ENCODE data around the gene RPUSD4. TPM values are rescaled to one million over a fixed set of nuclear protein-coding genes. Genes with fewer than 3 reads are reported as not detected.

The RPUSD4 gene
- total RNA-seq, 1 experiment from 2014 or later, result 40.1 TPM

DNA sequence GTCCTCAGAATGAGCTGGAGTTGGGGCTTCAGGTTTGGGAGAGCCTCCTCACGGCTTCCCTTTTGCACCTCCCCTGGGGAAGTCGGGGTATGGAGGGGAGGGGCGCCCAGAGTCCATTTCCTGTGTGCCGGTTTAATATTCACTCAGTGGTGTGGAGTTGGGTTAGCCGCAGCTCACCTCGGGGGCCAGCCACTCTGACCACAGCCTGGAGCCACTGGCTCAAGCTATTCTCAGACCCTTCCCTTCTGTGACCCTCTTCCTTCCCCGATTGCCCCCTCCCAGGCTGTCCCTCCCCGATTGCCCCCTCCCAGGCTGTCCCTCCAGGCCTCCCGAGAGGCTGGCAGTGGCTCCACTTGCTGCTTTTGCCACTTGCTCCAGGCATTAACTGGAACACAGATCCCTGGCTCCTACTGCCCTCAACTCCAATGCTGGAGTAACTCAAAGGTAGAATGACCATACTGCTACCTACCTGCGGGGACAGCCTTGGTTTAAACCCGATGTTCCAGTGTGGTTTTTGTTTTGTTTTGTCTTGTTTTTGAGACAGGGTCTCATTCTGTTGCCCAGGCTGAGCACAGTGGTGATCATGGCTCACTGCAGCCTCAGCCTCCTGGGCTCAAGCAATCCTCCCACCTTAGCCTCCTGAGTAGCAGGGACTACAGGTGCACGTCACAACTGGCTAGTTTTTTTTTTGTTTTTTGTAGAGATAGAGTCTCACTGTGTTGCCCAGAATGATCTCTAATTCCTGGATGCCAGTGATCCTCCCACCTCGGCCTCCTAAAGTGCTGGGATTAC lies 29.3 kb downstream of the RPUSD4 start:
- Histone ChIP-seq H3K9ac (ENCODE audit: low read length) (no peak overlapping the region), H3K79me2 (ENCODE audit: insufficient read depth, low read length) (no peaks in the 10 kb centered on the region), H3K4me2 (ENCODE audit: low read length) (no peak overlapping the region), H3K9me2 (ENCODE audit: insufficient read depth) (no peaks in the 10 kb centered on the region), H3K27ac (ENCODE audit: low read depth, low read length) (no peak overlapping the region), H3K4me3 (replicated peaks in 1 of 2; ENCODE audit: low read depth in 1 of 2, low read length in 2 of 2) (no peak overlapping the region), H3K27me3 (ENCODE audit: insufficient read depth, low read length) (no peaks in the 10 kb centered on the region), H2AFZ (ENCODE audit: low read depth, low read length, poor library complexity, severe bottlenecking) (no peak overlapping the region), H4K20me1 (ENCODE audit: insufficient read depth) (no peaks in the 10 kb centered on the region), H3K4me1 (ENCODE audit: control insufficient read depth in 1 of 2, insufficient read depth in 2 of 2, low read length in 2 of 2) (no peaks in the 10 kb centered on the region), H3K9me3 (ENCODE audit: control insufficient read depth in 1 of 2, insufficient read depth in 1 of 2, low read depth in 1 of 2, low read length in 2 of 2) (no peaks in the 10 kb centered on the region), H3K36me3 (ENCODE audit: control insufficient read depth in 1 of 2, insufficient read depth in 2 of 2, low read length in 2 of 2) (no peaks in the 10 kb centered on the region)
- BruUV-seq (replicated peaks), result no TSS peak
- ChIA-PET CTCF (no interaction called here), RAD21 (ENCODE audit: low non-redundant PET in 1 of 2, low total read pairs in 2 of 2, uncharacterized antibody in 2 of 2, unreplicated experiment in 2 of 2) (no interaction called here), POLR2A (no interaction called here)
- TF ChIP-seq TCF7L2 (IDR thresholded peaks at IDR 0.05; ENCODE audit: borderline replicate concordance, extremely low read depth, insufficient read depth, insufficient read length) (no peak), SP1 (IDR thresholded peaks at IDR 0.05; ENCODE audit: low read depth) (no peak), POLR2AphosphoS5 (IDR thresholded peaks at IDR 0.05; ENCODE audit: low read depth, low read length) (no peak), CEBPB (IDR thresholded peaks at IDR 0.05; ENCODE audit: low read depth) (no peak), FOSL1 (IDR thresholded peaks at IDR 0.05; ENCODE audit: low read depth) (no peak), CBX3 (IDR thresholded peaks at IDR 0.05; ENCODE audit: low read depth) (no peak), POLR2A (IDR thresholded peaks at IDR 0.05; ENCODE audit: borderline replicate concordance, extremely low read depth, insufficient read depth, insufficient read length) (no peak), CTCF (IDR thresholded peaks at IDR 0.05 in 2 of 3, conservative IDR thresholded peaks at IDR 0.05 in 1 of 3; ENCODE audit: borderline replicate concordance in 1 of 3, insufficient read depth in 1 of 3, low read depth in 2 of 3, low read length in 2 of 3) (no peak), EZH2phosphoT487 (IDR thresholded peaks at IDR 0.05; ENCODE audit: borderline replicate concordance) (no peak), EGR1 (IDR thresholded peaks at IDR 0.05; ENCODE audit: low read depth) (no peak), YY1 (IDR thresholded peaks at IDR 0.05; ENCODE audit: extremely low read depth, insufficient replicate concordance, low read depth, low read length) (no peak), ZNF274 (IDR thresholded peaks at IDR 0.05; ENCODE audit: low read depth, low read length) (no peak), ELF1 (IDR thresholded peaks at IDR 0.05; ENCODE audit: borderline replicate concordance, low read depth) (no peak), SRF (IDR thresholded peaks at IDR 0.05; ENCODE audit: low read depth) (no peak), ZFX (IDR thresholded peaks at IDR 0.05) (no peak)
- TF ChIP-seq, protein P1, sequence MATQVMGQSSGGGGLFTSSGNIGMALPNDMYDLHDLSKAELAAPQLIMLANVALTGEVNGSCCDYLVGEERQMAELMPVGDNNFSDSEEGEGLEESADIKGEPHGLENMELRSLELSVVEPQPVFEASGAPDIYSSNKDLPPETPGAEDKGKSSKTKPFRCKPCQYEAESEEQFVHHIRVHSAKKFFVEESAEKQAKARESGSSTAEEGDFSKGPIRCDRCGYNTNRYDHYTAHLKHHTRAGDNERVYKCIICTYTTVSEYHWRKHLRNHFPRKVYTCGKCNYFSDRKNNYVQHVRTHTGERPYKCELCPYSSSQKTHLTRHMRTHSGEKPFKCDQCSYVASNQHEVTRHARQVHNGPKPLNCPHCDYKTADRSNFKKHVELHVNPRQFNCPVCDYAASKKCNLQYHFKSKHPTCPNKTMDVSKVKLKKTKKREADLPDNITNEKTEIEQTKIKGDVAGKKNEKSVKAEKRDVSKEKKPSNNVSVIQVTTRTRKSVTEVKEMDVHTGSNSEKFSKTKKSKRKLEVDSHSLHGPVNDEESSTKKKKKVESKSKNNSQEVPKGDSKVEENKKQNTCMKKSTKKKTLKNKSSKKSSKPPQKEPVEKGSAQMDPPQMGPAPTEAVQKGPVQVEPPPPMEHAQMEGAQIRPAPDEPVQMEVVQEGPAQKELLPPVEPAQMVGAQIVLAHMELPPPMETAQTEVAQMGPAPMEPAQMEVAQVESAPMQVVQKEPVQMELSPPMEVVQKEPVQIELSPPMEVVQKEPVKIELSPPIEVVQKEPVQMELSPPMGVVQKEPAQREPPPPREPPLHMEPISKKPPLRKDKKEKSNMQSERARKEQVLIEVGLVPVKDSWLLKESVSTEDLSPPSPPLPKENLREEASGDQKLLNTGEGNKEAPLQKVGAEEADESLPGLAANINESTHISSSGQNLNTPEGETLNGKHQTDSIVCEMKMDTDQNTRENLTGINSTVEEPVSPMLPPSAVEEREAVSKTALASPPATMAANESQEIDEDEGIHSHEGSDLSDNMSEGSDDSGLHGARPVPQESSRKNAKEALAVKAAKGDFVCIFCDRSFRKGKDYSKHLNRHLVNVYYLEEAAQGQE (IDR thresholded peaks at IDR 0.05; ENCODE audit: low read depth), result no peak
- TF ChIP-seq, protein P2, sequence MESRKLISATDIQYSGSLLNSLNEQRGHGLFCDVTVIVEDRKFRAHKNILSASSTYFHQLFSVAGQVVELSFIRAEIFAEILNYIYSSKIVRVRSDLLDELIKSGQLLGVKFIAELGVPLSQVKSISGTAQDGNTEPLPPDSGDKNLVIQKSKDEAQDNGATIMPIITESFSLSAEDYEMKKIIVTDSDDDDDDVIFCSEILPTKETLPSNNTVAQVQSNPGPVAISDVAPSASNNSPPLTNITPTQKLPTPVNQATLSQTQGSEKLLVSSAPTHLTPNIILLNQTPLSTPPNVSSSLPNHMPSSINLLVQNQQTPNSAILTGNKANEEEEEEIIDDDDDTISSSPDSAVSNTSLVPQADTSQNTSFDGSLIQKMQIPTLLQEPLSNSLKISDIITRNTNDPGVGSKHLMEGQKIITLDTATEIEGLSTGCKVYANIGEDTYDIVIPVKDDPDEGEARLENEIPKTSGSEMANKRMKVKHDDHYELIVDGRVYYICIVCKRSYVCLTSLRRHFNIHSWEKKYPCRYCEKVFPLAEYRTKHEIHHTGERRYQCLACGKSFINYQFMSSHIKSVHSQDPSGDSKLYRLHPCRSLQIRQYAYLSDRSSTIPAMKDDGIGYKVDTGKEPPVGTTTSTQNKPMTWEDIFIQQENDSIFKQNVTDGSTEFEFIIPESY (IDR thresholded peaks at IDR 0.05; ENCODE audit: extremely low read depth, insufficient replicate concordance, low read length), result no peak
- TF ChIP-seq, protein P3, sequence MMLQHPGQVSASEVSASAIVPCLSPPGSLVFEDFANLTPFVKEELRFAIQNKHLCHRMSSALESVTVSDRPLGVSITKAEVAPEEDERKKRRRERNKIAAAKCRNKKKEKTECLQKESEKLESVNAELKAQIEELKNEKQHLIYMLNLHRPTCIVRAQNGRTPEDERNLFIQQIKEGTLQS (IDR thresholded peaks at IDR 0.05), result no peak
- TF ChIP-seq, protein P4, sequence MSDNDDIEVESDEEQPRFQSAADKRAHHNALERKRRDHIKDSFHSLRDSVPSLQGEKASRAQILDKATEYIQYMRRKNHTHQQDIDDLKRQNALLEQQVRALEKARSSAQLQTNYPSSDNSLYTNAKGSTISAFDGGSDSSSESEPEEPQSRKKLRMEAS (IDR thresholded peaks at IDR 0.05), result no peak
- DNase-seq (ENCODE audit: low read depth, low spot score) (no peak), ATAC-seq (0 out of 2 replicates have a peak, but pooled peaks have one; percentile 18)
- intact Hi-C loops (cut with micrococcal nuclease), result no loop called here

All from HCT116 (cell line).